ENCODE measurements around the gene PDYN.
"Not testable (repeated sequence)": the region's sequence is repeated elsewhere in the genome, so short reads cannot be mapped to it uniquely, and the experiment has no call there.

PDYN gene

GRCh38 chr20:1993986-1994385, at the start of gene PDYN:
TSS of gene PDYN (minus strand) at chr20:1994058. CDS start at chr20:1983084, 10,974 bp downstream.
- DNase-seq: no peak

GRCh38 chr20:2042400-2042799, 48.5 kb upstream of the PDYN start:
- DNase-seq: peak; percentile 39

GRCh38 chr20:2038161-2038560, 44.3 kb upstream of the PDYN start:
- no peak for DNase-seq

- no peak for DNase-seq
These were observed 43.5 kb upstream of the PDYN start for GRCh38 chr20:2037296-2037914.

- DNase-seq: not testable (repeated sequence)
These were observed 42.5 kb upstream of the PDYN start for GRCh38 chr20:2036357-2036756.

GRCh38 chr20:2032168-2032567, 38.3 kb upstream of the PDYN start:
- no peak for DNase-seq

- DNase-seq: no peak
These were observed 32.7 kb upstream of the PDYN start for GRCh38 chr20:2026514-2026913.

- no peak for DNase-seq
These were observed 32.1 kb upstream of the PDYN start for GRCh38 chr20:2026004-2026403.

GRCh38 chr20:2023151-2023550, 29.3 kb upstream of the PDYN start:
- DNase-seq: no peak

GRCh38 chr20:2022163-2022562, 28.3 kb upstream of the PDYN start:
- DNase-seq: no peak

GRCh38 chr20:2010533-2010932, 16.7 kb upstream of the PDYN start:
- no peak for DNase-seq

GRCh38 chr20:2006452-2007361, 12.8 kb upstream of the PDYN start:
- peak; percentile 38 for DNase-seq

GRCh38 chr20:2005831-2006426, 12.1 kb upstream of the PDYN start:
- peak; percentile 57 for DNase-seq

- DNase-seq: peak; percentile 27
These were observed 11.5 kb upstream of the PDYN start for GRCh38 chr20:2005359-2005758.

GRCh38 chr20:2004171-2004570, 10.3 kb upstream of the PDYN start:
- no peak for DNase-seq

GRCh38 chr20:2002365-2002764, 8.5 kb upstream of the PDYN start:
- DNase-seq: no peak

GRCh38 chr20:2001119-2001518, 7.3 kb upstream of the PDYN start:
- no peak for DNase-seq

- no peak for DNase-seq
These were observed 6.4 kb upstream of the PDYN start for GRCh38 chr20:2000285-2000684.

- no peak for DNase-seq
These were observed 4.9 kb upstream of the PDYN start for GRCh38 chr20:1998715-1999114.

- DNase-seq: no peak
These were observed 4.3 kb upstream of the PDYN start for GRCh38 chr20:1998193-1998520.

GRCh38 chr20:1997483-1998192, 3.8 kb upstream of the PDYN start:
- DNase-seq: no peak

GRCh38 chr20:1995531-1996310, 1.9 kb upstream of the PDYN start:
- DNase-seq: no peak

- DNase-seq: no peak
These were observed 769 bp upstream of the PDYN start for GRCh38 chr20:1994627-1995026.
